Esophagus muscularis mucosa (tissue), 3 donors: Measurements from ENCODE around the gene RARB.

Source experiments
- POLR2A ChIP-seq: fragments of 450-650 bp; IDR thresholded peaks from one replicate; pipeline ENCODE4 v1.6.1; 2017; ENCODE audit warnings: antibody characterized with exemption, moderate library complexity, mild to moderate bottlenecking, low read depth
- POLR2AphosphoS5 ChIP-seq, 2 donors: sonication (generic); formaldehyde crosslinking; IDR thresholded peaks; one replicate each; pipeline ENCODE4 v1.6.1; 2017; ENCODE audit warnings: antibody characterized with exemption in 2 of 2
- TF ChIP-seq, protein P1 (sequence below), 3 experiments: fragments of 200-600 bp in 2 of 3; fragments of 450-650 bp in 1 of 3; sonication (generic) in 2 of 3; IDR thresholded peaks; one replicate each; pipeline ENCODE4 v1.5.1; 2017 to 2019; ENCODE audit warnings: antibody characterized with exemption in 3 of 3, mild to moderate bottlenecking in 2 of 3, moderate library complexity in 1 of 3

DNA sequence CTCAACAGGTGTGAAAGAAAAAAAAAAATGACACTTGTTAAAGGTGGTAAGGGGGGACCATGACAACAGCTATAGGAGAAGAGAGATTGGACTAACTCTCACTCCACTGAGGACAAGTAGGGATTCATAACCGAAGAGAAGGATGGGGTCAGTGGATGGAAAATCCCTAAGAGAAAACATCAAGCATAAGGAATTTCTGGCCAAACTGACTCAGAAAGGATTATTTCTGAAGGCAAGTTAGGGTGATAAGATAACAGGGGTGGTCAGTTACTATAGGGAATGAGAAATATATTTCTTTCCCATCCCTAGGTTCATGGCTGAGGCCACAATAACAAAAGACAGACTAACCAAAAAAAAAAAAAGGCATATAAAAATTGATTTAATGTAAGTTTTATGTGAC lies 9.5 kb upstream of the RARB start:
- TF ChIP-seq, protein P1, sequence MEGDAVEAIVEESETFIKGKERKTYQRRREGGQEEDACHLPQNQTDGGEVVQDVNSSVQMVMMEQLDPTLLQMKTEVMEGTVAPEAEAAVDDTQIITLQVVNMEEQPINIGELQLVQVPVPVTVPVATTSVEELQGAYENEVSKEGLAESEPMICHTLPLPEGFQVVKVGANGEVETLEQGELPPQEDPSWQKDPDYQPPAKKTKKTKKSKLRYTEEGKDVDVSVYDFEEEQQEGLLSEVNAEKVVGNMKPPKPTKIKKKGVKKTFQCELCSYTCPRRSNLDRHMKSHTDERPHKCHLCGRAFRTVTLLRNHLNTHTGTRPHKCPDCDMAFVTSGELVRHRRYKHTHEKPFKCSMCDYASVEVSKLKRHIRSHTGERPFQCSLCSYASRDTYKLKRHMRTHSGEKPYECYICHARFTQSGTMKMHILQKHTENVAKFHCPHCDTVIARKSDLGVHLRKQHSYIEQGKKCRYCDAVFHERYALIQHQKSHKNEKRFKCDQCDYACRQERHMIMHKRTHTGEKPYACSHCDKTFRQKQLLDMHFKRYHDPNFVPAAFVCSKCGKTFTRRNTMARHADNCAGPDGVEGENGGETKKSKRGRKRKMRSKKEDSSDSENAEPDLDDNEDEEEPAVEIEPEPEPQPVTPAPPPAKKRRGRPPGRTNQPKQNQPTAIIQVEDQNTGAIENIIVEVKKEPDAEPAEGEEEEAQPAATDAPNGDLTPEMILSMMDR (IDR thresholded peaks at IDR 0.05), result no peak
- no peak for TF ChIP-seq POLR2A
- no peak for TF ChIP-seq POLR2AphosphoS5 (IDR thresholded peaks at IDR 0.05)
